Stimulated activated CD4-positive, alpha-beta T cell treated with anti-CD3 and anti-CD28 coated beads, Interleukin-1b, Interleukin-23, amount 100 ng/mL, for 48 hours (primary cell): Measurements from ENCODE around the gene WWOX.

Experiments used
- DNase-seq: peaks from one replicate; pipeline ENCODE4 v3.0.0-alpha.2; 2020

Gene WWOX

GRCh38 chr16:78445818-78446217, 346.4 kb downstream of the WWOX start:
- no peak for DNase-seq

GRCh38 chr16:78446486-78446885, 347.0 kb downstream of the WWOX start:
- no peak for DNase-seq

GRCh38 chr16:78446992-78447563, 347.6 kb downstream of the WWOX start:
- DNase-seq, result no peak

- DNase-seq, result no peak
Measured at GRCh38 chr16:78448658-78449271, 349.3 kb downstream of the WWOX start.

- DNase-seq, result no peak
Measured at GRCh38 chr16:78450255-78450654, 350.8 kb downstream of the WWOX start.

- DNase-seq, result no peak
Measured at GRCh38 chr16:78452025-78452555, 352.6 kb downstream of the WWOX start.

- no peak for DNase-seq
Measured at GRCh38 chr16:78455861-78456260, 356.4 kb downstream of the WWOX start.

GRCh38 chr16:78458588-78458987, 359.1 kb downstream of the WWOX start:
- no peak for DNase-seq

GRCh38 chr16:78460428-78460827, 361.0 kb downstream of the WWOX start:
- no peak for DNase-seq

GRCh38 chr16:78461087-78461486, 361.6 kb downstream of the WWOX start:
- DNase-seq, result no peak

- no peak for DNase-seq
Measured at GRCh38 chr16:78461496-78462287, 362.2 kb downstream of the WWOX start.

GRCh38 chr16:78462288-78463208, 363.1 kb downstream of the WWOX start:
- DNase-seq, result no peak

GRCh38 chr16:78463591-78463990, 364.1 kb downstream of the WWOX start:
- DNase-seq, result no peak

GRCh38 chr16:78464833-78465232, 365.4 kb downstream of the WWOX start:
- DNase-seq, result no peak

GRCh38 chr16:78465730-78466129, 366.3 kb downstream of the WWOX start:
- no peak for DNase-seq

GRCh38 chr16:78469787-78470186, 370.3 kb downstream of the WWOX start:
- no peak for DNase-seq

GRCh38 chr16:78473031-78473699, 373.7 kb downstream of the WWOX start:
- DNase-seq, result no peak

- no peak for DNase-seq
Measured at GRCh38 chr16:78474762-78475161, 375.3 kb downstream of the WWOX start.

GRCh38 chr16:78476615-78477014, 377.2 kb downstream of the WWOX start:
- DNase-seq, result no peak

- DNase-seq, result no peak
Measured at GRCh38 chr16:78478267-78478861, 378.9 kb downstream of the WWOX start.

GRCh38 chr16:78479723-78480122, 380.3 kb downstream of the WWOX start:
- no peak for DNase-seq

- no peak for DNase-seq
Measured at GRCh38 chr16:78480588-78480987, 381.1 kb downstream of the WWOX start.
